Measurements from ENCODE around the gene ZNF281. TPM values are rescaled to one million over a fixed set of nuclear protein-coding genes. Genes with fewer than 3 reads are reported as not detected.

The ZNF281 gene
- polyA plus RNA-seq, 1 of the 3 experiments (the other 2 are of a cell fraction): 3.0 TPM

- Histone ChIP-seq H3K36me3 (replicated peaks in 1 of 2; ENCODE audit: control insufficient read depth in 1 of 2, insufficient read depth in 2 of 2, low read length in 1 of 2) (no peaks in the 10 kb centered on the region), H3K27ac (ENCODE audit: low read depth in 2 of 2, low read length in 1 of 2) (no peak overlapping the region), H3K4me2 (no peak overlapping the region), H4K20me1 (ENCODE audit: insufficient read depth) (no peaks in the 10 kb centered on the region), H3K9me3 (no peaks in the 10 kb centered on the region), H3K27me3 (ENCODE audit: insufficient read depth) (no peaks in the 10 kb centered on the region), H3K4me1 (ENCODE audit: control insufficient read depth in 1 of 2, insufficient read depth in 2 of 2, low read depth in 1 of 2, low read length in 1 of 2) (no peaks in the 10 kb centered on the region; a peak in 2 of 4 replicates), H3K9ac (no peak overlapping the region), H3F3A (replicated peaks; ENCODE audit: insufficient read depth) (no peaks in the 10 kb centered on the region), H3K4me3 (ENCODE audit: low read depth in 2 of 2, low read length in 1 of 2) (no peak overlapping the region), H2AFZ (ENCODE audit: low read depth) (no peak overlapping the region), H3K9me2 (no peaks in the 10 kb centered on the region), H3K79me2 (ENCODE audit: insufficient read depth) (no peaks in the 10 kb centered on the region)
- 100% methylated on average over 4 of the region's 4 CpGs for WGBS (ENCODE audit: low lambda C conversion rate)
- POLR2A ChIA-PET: no interaction called here
- DNase-seq: no peak
- TF ChIP-seq POLR2AphosphoS5 (IDR thresholded peaks at IDR 0.05; ENCODE audit: low read depth, low read length) (no peak), FOSL2 (IDR thresholded peaks at IDR 0.05; ENCODE audit: borderline replicate concordance, low read depth) (no peak), FOXJ3 (CRISPR knock-in tag; IDR thresholded peaks at IDR 0.05) (no peak), CHD2 (IDR thresholded peaks at IDR 0.05; ENCODE audit: low read length, partially characterized antibody) (no peak), SIN3A (IDR thresholded peaks at IDR 0.05; ENCODE audit: borderline replicate concordance, low read depth, low read length) (no peak), TEAD4 (IDR thresholded peaks at IDR 0.05; ENCODE audit: borderline replicate concordance, insufficient read depth) (no peak), RAD21 (IDR thresholded peaks at IDR 0.05; ENCODE audit: low read length) (no peak), MAX (IDR thresholded peaks at IDR 0.05; ENCODE audit: low read depth) (no peak), GABPA (IDR thresholded peaks at IDR 0.05; ENCODE audit: low read depth) (no peak), RCOR1 (IDR thresholded peaks at IDR 0.05; ENCODE audit: low read length) (no peak), EZH2phosphoT487 (IDR thresholded peaks at IDR 0.05; ENCODE audit: borderline replicate concordance, low read depth) (no peak), MXI1 (IDR thresholded peaks at IDR 0.05; ENCODE audit: low read depth, low read length) (no peak), RFX5 (IDR thresholded peaks at IDR 0.05; ENCODE audit: low read length) (no peak), NFIC (IDR thresholded peaks at IDR 0.05; ENCODE audit: borderline replicate concordance) (no peak), GATA2 (CRISPR knock-in tag; IDR thresholded peaks at IDR 0.05) (no peak)
- TF ChIP-seq, protein P1, sequence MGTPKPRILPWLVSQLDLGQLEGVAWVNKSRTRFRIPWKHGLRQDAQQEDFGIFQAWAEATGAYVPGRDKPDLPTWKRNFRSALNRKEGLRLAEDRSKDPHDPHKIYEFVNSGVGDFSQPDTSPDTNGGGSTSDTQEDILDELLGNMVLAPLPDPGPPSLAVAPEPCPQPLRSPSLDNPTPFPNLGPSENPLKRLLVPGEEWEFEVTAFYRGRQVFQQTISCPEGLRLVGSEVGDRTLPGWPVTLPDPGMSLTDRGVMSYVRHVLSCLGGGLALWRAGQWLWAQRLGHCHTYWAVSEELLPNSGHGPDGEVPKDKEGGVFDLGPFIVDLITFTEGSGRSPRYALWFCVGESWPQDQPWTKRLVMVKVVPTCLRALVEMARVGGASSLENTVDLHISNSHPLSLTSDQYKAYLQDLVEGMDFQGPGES (IDR thresholded peaks at IDR 0.05; ENCODE audit: low read depth, low read length): no peak
- TF ChIP-seq, protein P2, sequence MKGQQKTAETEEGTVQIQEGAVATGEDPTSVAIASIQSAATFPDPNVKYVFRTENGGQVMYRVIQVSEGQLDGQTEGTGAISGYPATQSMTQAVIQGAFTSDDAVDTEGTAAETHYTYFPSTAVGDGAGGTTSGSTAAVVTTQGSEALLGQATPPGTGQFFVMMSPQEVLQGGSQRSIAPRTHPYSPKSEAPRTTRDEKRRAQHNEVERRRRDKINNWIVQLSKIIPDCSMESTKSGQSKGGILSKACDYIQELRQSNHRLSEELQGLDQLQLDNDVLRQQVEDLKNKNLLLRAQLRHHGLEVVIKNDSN (IDR thresholded peaks at IDR 0.05; ENCODE audit: borderline replicate concordance, low read depth): no peak
- CTCF ChIA-PET: interaction anchor here (1.5 kb wide), 1 partner anchor 124 kb away, joined by 4 read pairs; no protein-coding TSS in a partner anchor
These were observed 23.4 kb downstream of the ZNF281 start for GRCh38 chr1:200386416-200386815.

Data from SK-N-SH (cell line).